Stimulated activated CD4-positive, alpha-beta T cell treated with anti-CD3 and anti-CD28 coated beads, Interleukin-1b, Interleukin-23, amount 100 ng/mL, for 4 hours (primary cell): ENCODE measurements around the gene ABHD2.
"Not testable (repeated sequence)": the region's sequence is repeated elsewhere in the genome, so short reads cannot be mapped to it uniquely, and the experiment has no call there.

Experiments used
- DNase-seq, 2 donors: peaks; one replicate each; pipeline ENCODE4 v3.0.0-alpha.2; 2020; ENCODE audit warnings: low read depth in 2 of 2

ABHD2 gene

GRCh38 chr15:89075101-89075640 is 13.1 kb upstream of the ABHD2 start:
- DNase-seq: no peak

- no peak for DNase-seq
These were observed 12.4 kb upstream of the ABHD2 start for GRCh38 chr15:89075846-89076245.

GRCh38 chr15:89077750-89078149 is 10.5 kb upstream of the ABHD2 start:
- DNase-seq: no peak

GRCh38 chr15:89078851-89079810 is 9.1 kb upstream of the ABHD2 start:
- no peak for DNase-seq

GRCh38 chr15:89081878-89082277 is 6.4 kb upstream of the ABHD2 start:
- no peak for DNase-seq

- no peak for DNase-seq
These were observed 5.0 kb upstream of the ABHD2 start for GRCh38 chr15:89083246-89083645.

GRCh38 chr15:89085289-89085926 is 2.8 kb upstream of the ABHD2 start:
- DNase-seq: no peak

GRCh38 chr15:89085933-89086332 is 2.3 kb upstream of the ABHD2 start:
- not testable (repeated sequence) for DNase-seq

- not testable (repeated sequence) for DNase-seq
These were observed 1.9 kb upstream of the ABHD2 start for GRCh38 chr15:89086390-89086789.

GRCh38 chr15:89087161-89087829 is 961 bp upstream of the ABHD2 start:
- no peak for DNase-seq

- no peak for DNase-seq
These were observed 504 bp downstream of the ABHD2 start for GRCh38 chr15:89088605-89089315.

GRCh38 chr15:89089316-89090230 is 1.3 kb downstream of the ABHD2 start:
- no peak for DNase-seq

GRCh38 chr15:89090791-89091626 is 2.8 kb downstream of the ABHD2 start:
- peak; percentile 21 to 28 for DNase-seq

GRCh38 chr15:89091627-89092220 is 3.5 kb downstream of the ABHD2 start:
- DNase-seq: no peak

- DNase-seq: no peak
These were observed 5.3 kb downstream of the ABHD2 start for GRCh38 chr15:89093509-89093908.

GRCh38 chr15:89095073-89095472 is 6.8 kb downstream of the ABHD2 start:
- no peak for DNase-seq

- DNase-seq: no peak
These were observed 7.3 kb downstream of the ABHD2 start for GRCh38 chr15:89095556-89095955.

- DNase-seq: no peak
These were observed 8.4 kb downstream of the ABHD2 start for GRCh38 chr15:89096664-89097063.

GRCh38 chr15:89097313-89097712 is 9.1 kb downstream of the ABHD2 start:
- no peak for DNase-seq
